HepG2 (cell line): ENCODE data around the gene FBXO41. TPM values are rescaled to one million over a fixed set of nuclear protein-coding genes. Genes with fewer than 3 reads are reported as not detected.

ENCODE experiments used
- E2F5 ChIP-seq: sonication (generic); formaldehyde crosslinking; conservative IDR thresholded peaks from 2 replicates; pipeline ENCODE4 v1.4.0; 2020; ENCODE audit warnings: missing genetic modification reagents
- ELF4 ChIP-seq: sonication (generic); formaldehyde crosslinking; IDR thresholded peaks from 2 replicates; pipeline ENCODE4 v1.5.0; 2020; ENCODE audit warnings: missing genetic modification reagents, mild to moderate bottlenecking, moderate library complexity, borderline replicate concordance
- GFI1 ChIP-seq: sonication (generic); formaldehyde crosslinking; IDR thresholded peaks from 2 replicates; pipeline ENCODE4 v1.5.0; 2020; ENCODE audit warnings: missing genetic modification reagents, mild to moderate bottlenecking, borderline replicate concordance
- HNRNPK ChIP-seq: fragments of 200-400 bp; formaldehyde crosslinking; IDR thresholded peaks from 2 replicates; pipeline ENCODE4 v1.6.1; 2018; ENCODE audit warnings: low read length, low read depth, moderate library complexity, mild to moderate bottlenecking; ENCODE audit not compliant: poor library complexity, severe bottlenecking
- HNRNPL ChIP-seq: fragments of 200-400 bp; formaldehyde crosslinking; IDR thresholded peaks from 2 replicates; pipeline ENCODE4 v1.6.1; 2017; ENCODE audit warnings: mild to moderate bottlenecking, low read depth, low read length
- NFKB2 ChIP-seq: sonication (generic); formaldehyde crosslinking; IDR thresholded peaks from 2 replicates; pipeline ENCODE4 v1.4.0; 2020; ENCODE audit warnings: missing genetic modification reagents, borderline replicate concordance
- NFRKB ChIP-seq: fragments of 450-650 bp; IDR thresholded peaks from 2 replicates; pipeline ENCODE4 v1.6.1; 2017
- RBFOX2 ChIP-seq: fragments of 200-400 bp; formaldehyde crosslinking; IDR thresholded peaks from 2 replicates; pipeline ENCODE4 v1.6.1; 2017; ENCODE audit warnings: low read depth, mild to moderate bottlenecking, low read length
- SMAD3 ChIP-seq: sonication (generic); formaldehyde crosslinking; IDR thresholded peaks from 2 replicates; pipeline ENCODE4 v1.4.0; 2020; ENCODE audit warnings: missing genetic modification reagents
- SMARCC2 ChIP-seq: fragments of 450-650 bp; IDR thresholded peaks from 2 replicates; pipeline ENCODE4 v1.6.1; 2017; ENCODE audit warnings: antibody characterized with exemption, mild to moderate bottlenecking
- SP140L ChIP-seq: sonication (generic); formaldehyde crosslinking; IDR thresholded peaks from 2 replicates; pipeline ENCODE4 v1.4.0; 2020; ENCODE audit warnings: missing genetic modification reagents, borderline replicate concordance
- ZEB1 ChIP-seq: IDR thresholded peaks from 2 replicates; pipeline ENCODE4 v1.6.1; 2012; ENCODE audit warnings: mild to moderate bottlenecking, low read depth, inconsistent platforms; ENCODE audit not compliant: insufficient replicate concordance
- ZNF121 ChIP-seq: sonication (generic); formaldehyde crosslinking; IDR thresholded peaks from 2 replicates; pipeline ENCODE4 v1.5.0; 2020; ENCODE audit warnings: mild to moderate bottlenecking, missing genetic modification reagents
- ZNF124 ChIP-seq: sonication (generic); formaldehyde crosslinking; IDR thresholded peaks from 2 replicates; pipeline ENCODE4 v1.4.0; 2020; ENCODE audit warnings: missing genetic modification reagents
- ZNF160 ChIP-seq: sonication (generic); formaldehyde crosslinking; IDR thresholded peaks from 2 replicates; pipeline ENCODE4 v1.8.0; 2022; ENCODE audit warnings: mild to moderate bottlenecking, inconsistent platforms, missing genetic modification reagents
- ZNF17 ChIP-seq: sonication (generic); formaldehyde crosslinking; IDR thresholded peaks from 2 replicates; pipeline ENCODE4 v1.5.0; 2020; ENCODE audit warnings: mild to moderate bottlenecking, missing genetic modification reagents
- ZNF232 ChIP-seq: sonication (generic); formaldehyde crosslinking; IDR thresholded peaks from 2 replicates; pipeline ENCODE4 v1.4.0; 2020; ENCODE audit warnings: missing genetic modification reagents, borderline replicate concordance
- ZNF317 ChIP-seq: sonication (generic); formaldehyde crosslinking; IDR thresholded peaks from 2 replicates; pipeline ENCODE4 v1.5.0; 2020; ENCODE audit warnings: mild to moderate bottlenecking, missing genetic modification reagents
- ZNF34 ChIP-seq: sonication (generic); formaldehyde crosslinking; IDR thresholded peaks from 2 replicates; pipeline ENCODE4 v1.4.0; 2020; ENCODE audit warnings: mild to moderate bottlenecking, missing genetic modification reagents, borderline replicate concordance
- ZSCAN31 ChIP-seq: sonication (generic); formaldehyde crosslinking; IDR thresholded peaks from 2 replicates; pipeline ENCODE4 v1.5.0; 2020; ENCODE audit warnings: low read depth, mild to moderate bottlenecking, missing genetic modification reagents
- ZSCAN9 ChIP-seq: IDR thresholded peaks from 2 replicates; pipeline ENCODE4 v1.6.1; 2016; ENCODE audit warnings: borderline replicate concordance
- polyA plus RNA-seq, 8 experiments: library from polyadenylated mRNA; depleted of rRNA in 3 of 8; stranded (reverse) in 7 of 8; unstranded in 1 of 8; fragments of >200 nt; fragmentation: Illumina TruSeq in 4 of 8; extraction: Trizol in 4 of 8; gene quantifications; 2 replicates each; pipeline versions ENCODE4 v1.2.1 to v1.2.3, GENCODE V29; 2011 to 2016; ENCODE audit warnings: low read depth in 4 of 8, missing spikeins in 1 of 8, mixed read lengths in 1 of 8; ENCODE audit not compliant: insufficient read depth in 1 of 8
- total RNA-seq, 5 experiments: library from RNA; depleted of rRNA; stranded (reverse); fragments of >200 nt; fragmentation: Illumina TruSeq; extraction: Trizol; gene quantifications; 2 replicates each; pipeline ENCODE4 v1.2.3, GENCODE V29; 2016; ENCODE audit warnings: low read depth in 1 of 5
- TF ChIP-seq, protein P1 (sequence below): sonication (generic); formaldehyde crosslinking; IDR thresholded peaks from 2 replicates; pipeline ENCODE4 v1.4.0; 2020; ENCODE audit warnings: missing genetic modification reagents, borderline replicate concordance
- TF ChIP-seq, protein P2 (sequence below): sonication (generic); formaldehyde crosslinking; IDR thresholded peaks from 2 replicates; pipeline ENCODE4 v1.5.0; 2020; ENCODE audit warnings: mild to moderate bottlenecking, missing genetic modification reagents

The FBXO41 gene
- total and polyA plus RNA-seq, 2 of the 13 experiments (the other 11 are each of a cell fraction or from before 2014, with no cell fraction given) = 4.2 to 10.3 TPM

- no peak for TF ChIP-seq ELF4 (CRISPR knock-in tag)
- no peak for TF ChIP-seq ZNF17
- TF ChIP-seq ZEB1 = no peak
- no peak for TF ChIP-seq ZNF317 (CRISPR knock-in tag)
- no peak for TF ChIP-seq ZNF160 (CRISPR knock-in tag)
- no peak for TF ChIP-seq ZSCAN9 (CRISPR knock-in tag)
- TF ChIP-seq ZNF124 (CRISPR knock-in tag) = no peak
- TF ChIP-seq ZNF232 (CRISPR knock-in tag) = no peak
- no peak for TF ChIP-seq GFI1 (CRISPR knock-in tag)
- peak; percentile 72; the same call in 1 of the 2 replicates for TF ChIP-seq NFKB2 (CRISPR knock-in tag)
- TF ChIP-seq HNRNPK = no peak
- no peak for TF ChIP-seq ZNF34 (CRISPR knock-in tag)
- TF ChIP-seq SMAD3 (CRISPR knock-in tag) = 0 out of 2 replicates have a peak, but pooled peaks have one; percentile 46
- no peak for TF ChIP-seq HNRNPL
- no peak for TF ChIP-seq ZSCAN31 (CRISPR knock-in tag)
- no peak; the same call in 1 of the 2 replicates for TF ChIP-seq ZNF121
- TF ChIP-seq, protein P1, sequence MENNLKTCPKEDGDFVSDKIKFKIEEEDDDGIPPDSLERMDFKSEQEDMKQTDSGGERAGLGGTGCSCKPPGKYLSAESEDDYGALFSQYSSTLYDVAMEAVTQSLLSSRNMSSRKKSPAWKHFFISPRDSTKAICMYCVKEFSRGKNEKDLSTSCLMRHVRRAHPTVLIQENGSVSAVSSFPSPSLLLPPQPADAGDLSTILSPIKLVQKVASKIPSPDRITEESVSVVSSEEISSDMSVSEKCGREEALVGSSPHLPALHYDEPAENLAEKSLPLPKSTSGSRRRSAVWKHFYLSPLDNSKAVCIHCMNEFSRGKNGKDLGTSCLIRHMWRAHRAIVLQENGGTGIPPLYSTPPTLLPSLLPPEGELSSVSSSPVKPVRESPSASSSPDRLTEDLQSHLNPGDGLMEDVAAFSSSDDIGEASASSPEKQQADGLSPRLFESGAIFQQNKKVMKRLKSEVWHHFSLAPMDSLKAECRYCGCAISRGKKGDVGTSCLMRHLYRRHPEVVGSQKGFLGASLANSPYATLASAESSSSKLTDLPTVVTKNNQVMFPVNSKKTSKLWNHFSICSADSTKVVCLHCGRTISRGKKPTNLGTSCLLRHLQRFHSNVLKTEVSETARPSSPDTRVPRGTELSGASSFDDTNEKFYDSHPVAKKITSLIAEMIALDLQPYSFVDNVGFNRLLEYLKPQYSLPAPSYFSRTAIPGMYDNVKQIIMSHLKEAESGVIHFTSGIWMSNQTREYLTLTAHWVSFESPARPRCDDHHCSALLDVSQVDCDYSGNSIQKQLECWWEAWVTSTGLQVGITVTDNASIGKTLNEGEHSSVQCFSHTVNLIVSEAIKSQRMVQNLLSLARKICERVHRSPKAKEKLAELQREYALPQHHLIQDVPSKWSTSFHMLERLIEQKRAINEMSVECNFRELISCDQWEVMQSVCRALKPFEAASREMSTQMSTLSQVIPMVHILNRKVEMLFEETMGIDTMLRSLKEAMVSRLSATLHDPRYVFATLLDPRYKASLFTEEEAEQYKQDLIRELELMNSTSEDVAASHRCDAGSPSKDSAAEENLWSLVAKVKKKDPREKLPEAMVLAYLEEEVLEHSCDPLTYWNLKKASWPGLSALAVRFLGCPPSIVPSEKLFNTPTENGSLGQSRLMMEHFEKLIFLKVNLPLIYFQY = no peak
- no peak for TF ChIP-seq SP140L
- no peak for TF ChIP-seq NFRKB
- TF ChIP-seq, protein P2, sequence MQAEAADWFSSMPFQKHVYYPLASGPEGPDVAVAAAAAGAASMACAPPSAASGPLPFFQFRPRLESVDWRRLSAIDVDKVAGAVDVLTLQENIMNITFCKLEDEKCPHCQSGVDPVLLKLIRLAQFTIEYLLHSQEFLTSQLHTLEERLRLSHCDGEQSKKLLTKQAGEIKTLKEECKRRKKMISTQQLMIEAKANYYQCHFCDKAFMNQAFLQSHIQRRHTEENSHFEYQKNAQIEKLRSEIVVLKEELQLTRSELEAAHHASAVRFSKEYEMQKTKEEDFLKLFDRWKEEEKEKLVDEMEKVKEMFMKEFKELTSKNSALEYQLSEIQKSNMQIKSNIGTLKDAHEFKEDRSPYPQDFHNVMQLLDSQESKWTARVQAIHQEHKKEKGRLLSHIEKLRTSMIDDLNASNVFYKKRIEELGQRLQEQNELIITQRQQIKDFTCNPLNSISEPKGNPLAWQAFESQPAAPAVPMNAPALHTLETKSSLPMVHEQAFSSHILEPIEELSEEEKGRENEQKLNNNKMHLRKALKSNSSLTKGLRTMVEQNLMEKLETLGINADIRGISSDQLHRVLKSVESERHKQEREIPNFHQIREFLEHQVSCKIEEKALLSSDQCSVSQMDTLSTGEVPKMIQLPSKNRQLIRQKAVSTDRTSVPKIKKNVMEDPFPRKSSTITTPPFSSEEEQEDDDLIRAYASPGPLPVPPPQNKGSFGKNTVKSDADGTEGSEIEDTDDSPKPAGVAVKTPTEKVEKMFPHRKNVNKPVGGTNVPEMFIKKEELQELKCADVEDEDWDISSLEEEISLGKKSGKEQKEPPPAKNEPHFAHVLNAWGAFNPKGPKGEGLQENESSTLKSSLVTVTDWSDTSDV = 0 out of 2 replicates have a peak, but pooled peaks have one; percentile 74
- TF ChIP-seq RBFOX2 = peak; percentile 49; the same call in 1 of the 2 replicates
- TF ChIP-seq SMARCC2 = no peak
- TF ChIP-seq E2F5 (CRISPR knock-in tag) = no peak
Measured at GRCh38 chr2:73283545-73284295, 558 bp downstream of the FBXO41 start (continued).
